Fibroblast of skin of left quadriceps (primary cell): ENCODE data around the gene CASS4.

Experiments used
- DNase-seq, 2 experiments: peaks; one replicate each; pipeline ENCODE4 v3.0.0-alpha.2; 2013; ENCODE audit warnings: low read depth in 2 of 2

CASS4 gene

GRCh38 chr20:56422824-56423189, 10.7 kb downstream of the CASS4 start:
- DNase-seq, result no peak

- no peak for DNase-seq
Observed at GRCh38 chr20:56423211-56423610, 11.2 kb downstream of the CASS4 start.

GRCh38 chr20:56423886-56424285, 11.8 kb downstream of the CASS4 start:
- DNase-seq, result no peak

- no peak for DNase-seq
Observed at GRCh38 chr20:56424931-56425330, 12.9 kb downstream of the CASS4 start.

GRCh38 chr20:56426026-56426425, 14.0 kb downstream of the CASS4 start:
- DNase-seq, result no peak

- no peak for DNase-seq
Observed at GRCh38 chr20:56426926-56427325, 14.9 kb downstream of the CASS4 start.

GRCh38 chr20:56427797-56428196, 15.7 kb downstream of the CASS4 start:
- DNase-seq, result no peak

- DNase-seq, result no peak
Observed at GRCh38 chr20:56428410-56428809, 16.4 kb downstream of the CASS4 start.

- DNase-seq, result no peak
Observed at GRCh38 chr20:56428881-56429280, 16.8 kb downstream of the CASS4 start.

GRCh38 chr20:56429502-56429901, 17.4 kb downstream of the CASS4 start:
- DNase-seq, result no peak

GRCh38 chr20:56429941-56430340, 17.9 kb downstream of the CASS4 start:
- DNase-seq, result no peak

GRCh38 chr20:56430461-56430860, 18.4 kb downstream of the CASS4 start:
- DNase-seq, result no peak

- no peak for DNase-seq
Observed at GRCh38 chr20:56430957-56431356, 18.9 kb downstream of the CASS4 start.

- no peak for DNase-seq
Observed at GRCh38 chr20:56431471-56431870, 19.4 kb downstream of the CASS4 start.

- no peak for DNase-seq
Observed at GRCh38 chr20:56433221-56433879, 21.3 kb downstream of the CASS4 start.

GRCh38 chr20:56433880-56434255, 21.8 kb downstream of the CASS4 start:
- peak in 1 of 2 experiments; percentile 31 for DNase-seq

GRCh38 chr20:56437196-56437960, 25.3 kb downstream of the CASS4 start:
- no peak for DNase-seq

GRCh38 chr20:56438284-56438683, 26.2 kb downstream of the CASS4 start:
- no peak for DNase-seq

- peak; percentile 99 for DNase-seq
Observed at GRCh38 chr20:56439771-56440291, 27.8 kb downstream of the CASS4 start.

- DNase-seq, result no peak
Observed at GRCh38 chr20:56440346-56441007, 28.4 kb downstream of the CASS4 start.

- no peak for DNase-seq
Observed at GRCh38 chr20:56442389-56443365, 30.6 kb downstream of the CASS4 start.
